Astrocyte (in vitro differentiated cells and primary cell): Measurements from ENCODE around the gene CHRNB2. TPM values are rescaled to one million over a fixed set of nuclear protein-coding genes. Genes with fewer than 3 reads are reported as not detected.

Experiments
- DNase-seq: peaks from one replicate; pipeline ENCODE4 v3.0.0-alpha.2; 2010; ENCODE audit warnings: low read depth
- FAIRE-seq: peaks from 2 replicates; lab custom pipeline; 2011; peaks lifted over from hg19 to GRCh38; lab: Jason Lieb, UNC
- H2AFZ ChIP-seq: 2 replicates; pipeline ENCODE4 v1.6.0; 2012; ENCODE audit warnings: low read depth, low read length, inconsistent platforms
- H3K27ac ChIP-seq: 2 replicates; pipeline ENCODE4 v1.5.1; 2011; ENCODE audit warnings: low read depth, low read length, inconsistent platforms
- H3K27me3 ChIP-seq: 2 replicates; pipeline ENCODE4 v1.6.0; 2011; ENCODE audit warnings: low read length, inconsistent platforms; ENCODE audit not compliant: insufficient read depth
- H3K36me3 ChIP-seq: 2 replicates; pipeline ENCODE4 v1.5.1; 2011; ENCODE audit warnings: low read length, inconsistent platforms; ENCODE audit not compliant: insufficient read depth
- H3K4me1 ChIP-seq: 2 replicates; pipeline ENCODE4 v1.5.1; 2011; ENCODE audit warnings: low read length, inconsistent platforms; ENCODE audit not compliant: insufficient read depth
- H3K4me2 ChIP-seq: 2 replicates; pipeline ENCODE4 v1.6.0; 2012; ENCODE audit warnings: low read length, inconsistent platforms
- H3K4me3 ChIP-seq: 2 replicates; pipeline ENCODE4 v1.5.1; 2011; ENCODE audit warnings: low read depth, mild to moderate bottlenecking, low read length, inconsistent platforms; ENCODE audit not compliant: insufficient read depth
- H3K79me2 ChIP-seq: 2 replicates; pipeline ENCODE4 v1.6.0; 2012; ENCODE audit warnings: mild to moderate bottlenecking, low read length, inconsistent platforms; ENCODE audit not compliant: insufficient read depth
- H3K9ac ChIP-seq: 2 replicates; pipeline ENCODE4 v1.6.0; 2012; ENCODE audit warnings: mild to moderate bottlenecking, low read length, inconsistent platforms
- H3K9me3 ChIP-seq: 2 replicates; pipeline ENCODE4 v1.5.1; 2012; ENCODE audit warnings: low read depth, mild to moderate bottlenecking, low read length, inconsistent platforms; ENCODE audit not compliant: insufficient read depth
- H4K20me1 ChIP-seq: 2 replicates; pipeline ENCODE4 v1.6.0; 2012; ENCODE audit warnings: low read length, inconsistent platforms; ENCODE audit not compliant: insufficient read depth
- H3K27ac Mint-ChIP-seq: one replicate; pipeline ENCODE4 v1.8.0; 2021; ENCODE audit warnings: mild to moderate bottlenecking, mixed read lengths; ENCODE audit not compliant: unreplicated experiment
- H3K27me3 Mint-ChIP-seq: one replicate; pipeline ENCODE4 v1.8.0; 2021; ENCODE audit warnings: low read depth, mixed read lengths; ENCODE audit not compliant: unreplicated experiment
- H3K36me3 Mint-ChIP-seq: one replicate; pipeline ENCODE4 v1.8.0; 2021; ENCODE audit warnings: low read depth, mixed read lengths; ENCODE audit not compliant: unreplicated experiment
- H3K4me1 Mint-ChIP-seq: one replicate; pipeline ENCODE4 v1.8.0; 2021; ENCODE audit warnings: low read depth, mixed read lengths; ENCODE audit not compliant: unreplicated experiment
- H3K4me3 Mint-ChIP-seq: one replicate; pipeline ENCODE4 v1.8.0; 2021; ENCODE audit warnings: mild to moderate bottlenecking, moderate library complexity, mixed read lengths; ENCODE audit not compliant: unreplicated experiment
- H3K9me3 Mint-ChIP-seq: one replicate; pipeline ENCODE4 v1.8.0; 2021; ENCODE audit warnings: mild to moderate bottlenecking, mixed read lengths; ENCODE audit not compliant: unreplicated experiment
- EZH2 ChIP-seq: IDR thresholded peaks from 2 replicates; pipeline ENCODE4 v1.6.1; 2012; ENCODE audit warnings: mild to moderate bottlenecking, low read length, inconsistent platforms; ENCODE audit not compliant: insufficient read depth
- total RNA-seq: library from RNA; stranded (reverse); gene quantifications from 2 replicates; pipeline ENCODE4 v1.2.1, GENCODE V29; 2021
- TF ChIP-seq, protein P1 (sequence below): IDR thresholded peaks from 2 replicates; pipeline ENCODE4 v1.5.1; 2011; ENCODE audit warnings: low read depth, mild to moderate bottlenecking, inconsistent platforms, low read length, moderate library complexity; ENCODE audit not compliant: insufficient read depth

Gene CHRNB2
- total RNA-seq, 1 donor from 2014 or later: 0.20 TPM

DNA sequence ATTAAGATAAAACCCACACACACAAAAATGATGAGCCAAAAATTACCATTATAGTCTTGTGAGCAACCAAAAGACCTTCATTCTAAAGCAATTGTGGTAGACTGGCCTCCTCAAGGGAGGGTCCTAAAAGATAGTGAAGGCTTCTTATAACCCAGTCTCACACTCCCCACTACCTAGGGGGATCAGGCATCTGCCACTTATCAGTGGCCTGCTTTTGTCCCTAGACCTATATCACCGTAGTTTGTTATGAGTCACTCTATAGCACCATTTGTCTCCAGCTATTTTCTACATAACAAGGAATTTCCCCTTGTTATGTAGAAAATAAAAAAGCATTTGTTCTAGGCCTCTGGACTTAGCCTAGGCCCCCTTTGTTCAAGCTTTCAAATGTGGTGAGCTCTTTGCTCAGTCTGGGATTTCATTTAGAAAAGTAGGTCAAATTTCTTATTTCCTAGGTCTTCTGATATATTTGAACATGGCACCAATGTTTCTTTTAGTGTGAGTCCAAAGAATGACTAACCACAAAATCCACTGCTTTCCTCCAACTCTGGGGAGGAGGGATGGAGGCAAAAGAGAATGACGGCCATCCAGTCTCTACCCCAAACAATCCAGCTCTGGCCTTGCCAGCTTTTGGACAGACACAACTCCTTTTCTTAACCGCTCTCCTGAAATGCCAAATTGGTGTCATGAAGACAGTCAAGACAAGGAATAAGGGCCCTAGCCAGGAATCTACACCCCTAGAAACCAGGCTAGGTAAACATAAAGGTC, 31.5 kb downstream of the CHRNB2 start:
- Histone ChIP-seq H4K20me1 (peaks cover 91% of the 10 kb centered on the region), H3K36me3 (peaks cover 50% of the 10 kb centered on the region), H3K79me2 (peaks cover 72% of the 10 kb centered on the region), H3K4me3 (no peak overlapping the region), H3K4me1 (peaks cover 16% of the 10 kb centered on the region), H3K9ac (peak overlapping the region; percentile 28), H2AFZ (no peak overlapping the region), H3K27me3 (no peaks in the 10 kb centered on the region), H3K27ac (peak overlapping the region; percentile 45), H3K9me3 (no peaks in the 10 kb centered on the region), H3K4me2 (peak overlapping the region; percentile 30)
- H3K4me3 Mint-ChIP-seq: peak overlapping the region; percentile 34
- peaks cover 51% of the 10 kb centered on the region for H3K36me3 Mint-ChIP-seq
- H3K4me1 Mint-ChIP-seq: peaks cover 51% of the 10 kb centered on the region
- H3K27ac Mint-ChIP-seq: peak overlapping the region; percentile 89
- FAIRE-seq (no peak), DNase-seq (peak; percentile 46)
- no peak for TF ChIP-seq EZH2
- TF ChIP-seq, protein P1, sequence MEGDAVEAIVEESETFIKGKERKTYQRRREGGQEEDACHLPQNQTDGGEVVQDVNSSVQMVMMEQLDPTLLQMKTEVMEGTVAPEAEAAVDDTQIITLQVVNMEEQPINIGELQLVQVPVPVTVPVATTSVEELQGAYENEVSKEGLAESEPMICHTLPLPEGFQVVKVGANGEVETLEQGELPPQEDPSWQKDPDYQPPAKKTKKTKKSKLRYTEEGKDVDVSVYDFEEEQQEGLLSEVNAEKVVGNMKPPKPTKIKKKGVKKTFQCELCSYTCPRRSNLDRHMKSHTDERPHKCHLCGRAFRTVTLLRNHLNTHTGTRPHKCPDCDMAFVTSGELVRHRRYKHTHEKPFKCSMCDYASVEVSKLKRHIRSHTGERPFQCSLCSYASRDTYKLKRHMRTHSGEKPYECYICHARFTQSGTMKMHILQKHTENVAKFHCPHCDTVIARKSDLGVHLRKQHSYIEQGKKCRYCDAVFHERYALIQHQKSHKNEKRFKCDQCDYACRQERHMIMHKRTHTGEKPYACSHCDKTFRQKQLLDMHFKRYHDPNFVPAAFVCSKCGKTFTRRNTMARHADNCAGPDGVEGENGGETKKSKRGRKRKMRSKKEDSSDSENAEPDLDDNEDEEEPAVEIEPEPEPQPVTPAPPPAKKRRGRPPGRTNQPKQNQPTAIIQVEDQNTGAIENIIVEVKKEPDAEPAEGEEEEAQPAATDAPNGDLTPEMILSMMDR: no peak
- H3K27me3 Mint-ChIP-seq: no peaks in the 10 kb centered on the region
- H3K9me3 Mint-ChIP-seq: peaks cover 3% of the 10 kb centered on the region

DNA sequence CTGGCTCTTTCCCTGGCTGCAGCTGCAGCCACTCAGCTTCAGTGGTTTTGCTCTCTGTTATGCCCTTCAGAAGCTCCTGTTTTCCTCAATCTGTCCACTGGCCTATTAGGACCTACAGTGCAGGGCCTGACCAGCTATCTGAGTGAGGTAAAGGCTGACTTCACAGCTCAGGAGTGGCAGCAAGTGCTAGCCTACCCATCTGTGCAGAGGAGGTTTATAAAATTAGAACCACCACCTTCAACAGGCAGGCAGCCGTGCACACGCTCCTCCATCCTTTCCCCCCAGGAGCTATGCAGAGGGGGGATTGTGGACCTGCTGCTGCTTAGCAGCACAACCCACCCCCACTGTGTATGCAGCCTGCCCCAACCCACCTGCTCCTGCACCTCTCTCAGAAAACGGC, 32.1 kb downstream of the CHRNB2 start:
- Histone ChIP-seq H4K20me1 (peaks cover 92% of the 10 kb centered on the region), H3K27ac (peak overlapping the region; percentile 45), H3K9ac (no peak overlapping the region), H3K36me3 (peaks cover 45% of the 10 kb centered on the region), H3K4me3 (no peak overlapping the region), H2AFZ (no peak overlapping the region), H3K4me2 (peak overlapping the region; percentile 30), H3K4me1 (peaks cover 16% of the 10 kb centered on the region), H3K9me3 (no peaks in the 10 kb centered on the region), H3K79me2 (peaks cover 78% of the 10 kb centered on the region), H3K27me3 (no peaks in the 10 kb centered on the region)
- FAIRE-seq (no peak), DNase-seq (peak; percentile 53)
- H3K9me3 Mint-ChIP-seq: peaks cover 3% of the 10 kb centered on the region
- peaks cover 54% of the 10 kb centered on the region for H3K4me1 Mint-ChIP-seq
- H3K36me3 Mint-ChIP-seq: peaks cover 48% of the 10 kb centered on the region
- TF ChIP-seq, protein P1: no peak
- TF ChIP-seq EZH2: no peak
- H3K27ac Mint-ChIP-seq: peak overlapping the region; percentile 89
- H3K4me3 Mint-ChIP-seq: peak overlapping the region; percentile 16
- H3K27me3 Mint-ChIP-seq: no peaks in the 10 kb centered on the region

DNA sequence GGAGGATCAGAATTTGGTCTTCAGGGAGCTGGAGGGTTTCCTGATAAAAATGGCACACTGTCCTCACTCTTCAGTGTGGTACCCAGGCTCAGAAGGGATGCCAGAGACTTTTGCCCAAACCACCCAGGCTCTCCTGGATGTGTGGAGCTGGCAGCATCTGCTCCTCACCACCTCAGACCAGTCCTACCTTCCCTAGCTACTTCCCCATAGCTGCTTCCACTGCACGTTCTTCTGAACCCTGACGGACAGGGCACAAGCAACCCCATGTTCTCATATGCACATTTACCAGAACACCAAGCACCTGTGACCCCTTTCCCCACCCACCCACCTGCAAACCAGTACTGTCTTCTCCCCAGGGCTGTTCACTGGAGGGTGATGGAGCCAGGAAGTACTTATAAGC, 35.7 kb downstream of the CHRNB2 start:
- no peak overlapping the region for H3K4me2 ChIP-seq
- peaks cover 46% of the 10 kb centered on the region for H3K4me1 Mint-ChIP-seq
- H4K20me1 ChIP-seq: peaks cover 87% of the 10 kb centered on the region
- DNase-seq (no peak), FAIRE-seq (no peak)
- no peaks in the 10 kb centered on the region for H3K9me3 ChIP-seq
- no peaks in the 10 kb centered on the region for H3K27me3 Mint-ChIP-seq
- peaks cover 3% of the 10 kb centered on the region for H3K9me3 Mint-ChIP-seq
- peak overlapping the region; percentile 28 for H3K27ac Mint-ChIP-seq
- H3K36me3 Mint-ChIP-seq: peaks cover 38% of the 10 kb centered on the region
- no peaks in the 10 kb centered on the region for H3K27me3 ChIP-seq
- H3K9ac ChIP-seq: no peak overlapping the region
- no peak overlapping the region for H3K4me3 ChIP-seq
- no peak overlapping the region for H2AFZ ChIP-seq
- peaks cover 28% of the 10 kb centered on the region for H3K4me1 ChIP-seq
- H3K4me3 Mint-ChIP-seq: peak overlapping the region; percentile 64
- no peak for TF ChIP-seq EZH2
- TF ChIP-seq, protein P1: no peak
- no peak overlapping the region for H3K27ac ChIP-seq
- H3K36me3 ChIP-seq: peaks cover 19% of the 10 kb centered on the region
- H3K79me2 ChIP-seq: peaks cover 91% of the 10 kb centered on the region
